Upper lobe of right lung (tissue), 1 donor: Measurements from ENCODE around the gene MAPK9. TPM values are rescaled to one million over a fixed set of nuclear protein-coding genes. Genes with fewer than 3 reads are reported as not detected.

Source experiments
- ATAC-seq: fragments of 200-7000 bp; cut with Tn5 transposase; one replicate; pipeline ENCODE4 v1.9.1; 2020; ENCODE audit warnings: mild to moderate bottlenecking, moderate library complexity
- DNase-seq: peaks from one replicate; pipeline ENCODE4 v3.0.0-alpha.2; 2020
- H3K27ac ChIP-seq: fragments of 200-600 bp; one replicate; pipeline ENCODE4 v1.8.0; 2022
- H3K27me3 ChIP-seq: fragments of 200-600 bp; one replicate; pipeline ENCODE4 v1.8.0; 2022; ENCODE audit warnings: mild to moderate bottlenecking
- H3K36me3 ChIP-seq: fragments of 200-600 bp; one replicate; pipeline ENCODE4 v1.8.0; 2022
- H3K4me1 ChIP-seq: fragments of 200-600 bp; one replicate; pipeline ENCODE4 v1.8.0; 2022
- H3K4me3 ChIP-seq: fragments of 200-600 bp; one replicate; pipeline ENCODE4 v1.8.0; 2022; ENCODE audit warnings: mild to moderate bottlenecking
- H3K9me3 ChIP-seq: fragments of 200-600 bp; one replicate; pipeline ENCODE4 v1.8.0; 2022
- CTCF ChIP-seq: fragments of 200-600 bp; IDR thresholded peaks from one replicate; pipeline ENCODE4 v1.8.0; 2022; ENCODE audit warnings: antibody characterized with exemption
- intact Hi-C: fragments of 100-400 bp; cut with DNase I; formaldehyde crosslinking; loops from one replicate; pipeline ENCODE4 v1.11.0; 2022
- total RNA-seq: library from RNA; stranded (reverse); fragmentation: NEBNext Ultra II Directional; extraction: Animal tissue kit (Norgen Biotek cat#: 25700); gene quantifications from one replicate; pipeline ENCODE4 v1.2.1, GENCODE V29; 2021
- donor health status: DM: no; HTN: yes; CAD: no; lungs with severe emphysema.

Gene MAPK9
- total RNA-seq, 1 donor from 2014 or later: 39.5 TPM

- TF ChIP-seq CTCF: no peak
- intact Hi-C loops: no loop called here
- Histone ChIP-seq H3K36me3 (no peaks in the 10 kb centered on the region), H3K27ac (no peak overlapping the region), H3K4me3 (no peak overlapping the region), H3K9me3 (no peaks in the 10 kb centered on the region), H3K27me3 (no peaks in the 10 kb centered on the region), H3K4me1 (no peaks in the 10 kb centered on the region)
- no peak for ATAC-seq
- no peak for DNase-seq
These were observed 93.7 kb downstream of the MAPK9 start for GRCh38 chr5:180198208-180198607.

GRCh38 chr5:180197016-180197702, 94.7 kb downstream of the MAPK9 start:
- Histone ChIP-seq H3K27me3 (no peaks in the 10 kb centered on the region), H3K36me3 (no peaks in the 10 kb centered on the region), H3K9me3 (no peaks in the 10 kb centered on the region), H3K27ac (no peak overlapping the region), H3K4me1 (no peaks in the 10 kb centered on the region), H3K4me3 (no peak overlapping the region)
- ATAC-seq (peak; percentile 17), DNase-seq (peak; percentile 52)
- no peak for TF ChIP-seq CTCF
- intact Hi-C loops: no loop called here

- Histone ChIP-seq H3K36me3 (no peaks in the 10 kb centered on the region), H3K27me3 (no peaks in the 10 kb centered on the region), H3K4me1 (no peaks in the 10 kb centered on the region), H3K4me3 (no peak overlapping the region), H3K27ac (no peak overlapping the region), H3K9me3 (no peaks in the 10 kb centered on the region)
- intact Hi-C loops: no loop called here
- DNase-seq: peak; percentile 52
- no peak for ATAC-seq
- TF ChIP-seq CTCF: no peak
These were observed 97.2 kb downstream of the MAPK9 start for GRCh38 chr5:180194410-180195345.

- H3K4me1 ChIP-seq: no peaks in the 10 kb centered on the region
- intact Hi-C loops: no loop called here
- ATAC-seq (no peak), DNase-seq (peak; percentile 42)
- H3K4me3 ChIP-seq: no peak overlapping the region
- no peaks in the 10 kb centered on the region for H3K36me3 ChIP-seq
- H3K9me3 ChIP-seq: no peaks in the 10 kb centered on the region
- no peak overlapping the region for H3K27ac ChIP-seq
- TF ChIP-seq CTCF: no peak
- no peaks in the 10 kb centered on the region for H3K27me3 ChIP-seq
These were observed 98.0 kb downstream of the MAPK9 start for GRCh38 chr5:180193749-180194375.

- intact Hi-C loops: no loop called here
- H3K27me3 ChIP-seq: no peaks in the 10 kb centered on the region
- peaks cover 6% of the 10 kb centered on the region for H3K9me3 ChIP-seq
- no peak for ATAC-seq
- TF ChIP-seq CTCF: no peak
- H3K4me3 ChIP-seq: no peak overlapping the region
- no peaks in the 10 kb centered on the region for H3K36me3 ChIP-seq
- peak; percentile 20 for DNase-seq
- no peaks in the 10 kb centered on the region for H3K4me1 ChIP-seq
- H3K27ac ChIP-seq: no peak overlapping the region
These were observed 100.2 kb downstream of the MAPK9 start for GRCh38 chr5:180191716-180192115.
